Neutrophil (primary cell): ENCODE data around the gene RTP3.

ENCODE experiments used
- H3K27ac ChIP-seq: fragments of 200-600 bp; sonication (generic); 2 replicates; pipeline ENCODE4 v1.5.1; 2016; ENCODE audit warnings: mild to moderate bottlenecking, moderate library complexity
- H3K27me3 ChIP-seq: fragments of 200-600 bp; sonication (generic); 2 replicates; pipeline ENCODE4 v1.6.0; 2016; ENCODE audit warnings: mild to moderate bottlenecking
- H3K36me3 ChIP-seq: fragments of 200-600 bp; sonication (generic); 2 replicates; pipeline ENCODE4 v1.5.1; 2017
- H3K4me1 ChIP-seq, 2 experiments: fragments of 200-600 bp in 1 of 2; sonication (generic) in 1 of 2; 1 replicate in 1 of 2; 2 replicates in 1 of 2; pipeline versions ENCODE4 v1.5.1 to v1.6.1; 2013 to 2016; ENCODE audit warnings: low read depth in 1 of 2, low read length in 1 of 2, mild to moderate bottlenecking in 1 of 2, moderate library complexity in 1 of 2; ENCODE audit not compliant: control insufficient read depth in 1 of 2, insufficient read depth in 1 of 2
- H3K4me3 ChIP-seq, 2 experiments: fragments of 200-600 bp in 1 of 2; sonication (generic) in 1 of 2; 1 replicate in 1 of 2; 2 replicates in 1 of 2; pipeline ENCODE4 v1.5.1; 2013 to 2016; ENCODE audit warnings: low read depth in 1 of 2, low read length in 1 of 2, mild to moderate bottlenecking in 1 of 2, moderate library complexity in 1 of 2
- H3K9me3 ChIP-seq: fragments of 200-600 bp; sonication (generic); 2 replicates; pipeline ENCODE4 v1.5.1; 2016
- CTCF ChIP-seq: fragments of 200-600 bp; sonication (generic); IDR thresholded peaks from 2 replicates; pipeline ENCODE4 v1.5.1; 2016; ENCODE audit warnings: antibody characterized with exemption

RTP3 gene

GRCh38 chr3:46470831-46471230 is 26.9 kb upstream of the RTP3 start:
- no peaks in the 10 kb centered on the region for H3K36me3 ChIP-seq
- TF ChIP-seq CTCF, result no peak
- H3K4me1 ChIP-seq, result peaks cover 84% of the 10 kb centered on the region in 2 experiments
- H3K4me3 ChIP-seq, result no peak overlapping the region
- H3K9me3 ChIP-seq, result no peaks in the 10 kb centered on the region
- peak overlapping the region; percentile 79 for H3K27ac ChIP-seq
- H3K27me3 ChIP-seq, result no peaks in the 10 kb centered on the region

GRCh38 chr3:46471371-46471914 is 26.3 kb upstream of the RTP3 start:
- TF ChIP-seq CTCF, result no peak
- H3K36me3 ChIP-seq, result no peaks in the 10 kb centered on the region
- H3K27me3 ChIP-seq, result no peaks in the 10 kb centered on the region
- peaks cover 78 to 84% of the 10 kb centered on the region in 2 experiments for H3K4me1 ChIP-seq
- H3K4me3 ChIP-seq, result no peak overlapping the region
- H3K9me3 ChIP-seq, result no peaks in the 10 kb centered on the region
- peak overlapping the region; percentile 79 for H3K27ac ChIP-seq

- Histone ChIP-seq H3K27me3 (no peaks in the 10 kb centered on the region), H3K4me3 (no peak overlapping the region), H3K4me1 (peaks cover 78 to 84% of the 10 kb centered on the region in 2 experiments), H3K27ac (peak overlapping the region; percentile 79), H3K9me3 (no peaks in the 10 kb centered on the region), H3K36me3 (no peaks in the 10 kb centered on the region)
- no peak for TF ChIP-seq CTCF
These were observed 25.0 kb upstream of the RTP3 start for GRCh38 chr3:46472736-46473135.

GRCh38 chr3:46477145-46477544 is 20.6 kb upstream of the RTP3 start:
- H3K27me3 ChIP-seq, result no peaks in the 10 kb centered on the region
- no peak for TF ChIP-seq CTCF

GRCh38 chr3:46477756-46478155 is 20.0 kb upstream of the RTP3 start:
- Histone ChIP-seq H3K36me3 (no peaks in the 10 kb centered on the region), H3K4me1 (peaks cover 71 to 72% of the 10 kb centered on the region in 2 experiments), H3K4me3 (no peak overlapping the region), H3K27ac (peak overlapping the region; percentile 76), H3K27me3 (no peaks in the 10 kb centered on the region), H3K9me3 (no peaks in the 10 kb centered on the region)
- no peak for TF ChIP-seq CTCF

More at GRCh38 chr3:46477145-46477544, 20.6 kb upstream of the RTP3 start:
- no peak overlapping the region for H3K4me3 ChIP-seq
- peaks cover 77 to 78% of the 10 kb centered on the region in 2 experiments for H3K4me1 ChIP-seq
- no peaks in the 10 kb centered on the region for H3K36me3 ChIP-seq
- H3K27ac ChIP-seq, result peak overlapping the region; percentile 76
- H3K9me3 ChIP-seq, result no peaks in the 10 kb centered on the region

- TF ChIP-seq CTCF, result no peak
- H3K4me1 ChIP-seq, result peaks cover 68% of the 10 kb centered on the region in 2 experiments
- H3K27me3 ChIP-seq, result no peaks in the 10 kb centered on the region
- H3K4me3 ChIP-seq, result peak overlapping the region in 1 of 2 experiments; percentile 0
- H3K36me3 ChIP-seq, result no peaks in the 10 kb centered on the region
- H3K27ac ChIP-seq, result peak overlapping the region; percentile 76
- no peaks in the 10 kb centered on the region for H3K9me3 ChIP-seq
These were observed 19.4 kb upstream of the RTP3 start for GRCh38 chr3:46478341-46478740.
